ENCODE data around the gene SELENOO.

SELENOO gene

DNA sequence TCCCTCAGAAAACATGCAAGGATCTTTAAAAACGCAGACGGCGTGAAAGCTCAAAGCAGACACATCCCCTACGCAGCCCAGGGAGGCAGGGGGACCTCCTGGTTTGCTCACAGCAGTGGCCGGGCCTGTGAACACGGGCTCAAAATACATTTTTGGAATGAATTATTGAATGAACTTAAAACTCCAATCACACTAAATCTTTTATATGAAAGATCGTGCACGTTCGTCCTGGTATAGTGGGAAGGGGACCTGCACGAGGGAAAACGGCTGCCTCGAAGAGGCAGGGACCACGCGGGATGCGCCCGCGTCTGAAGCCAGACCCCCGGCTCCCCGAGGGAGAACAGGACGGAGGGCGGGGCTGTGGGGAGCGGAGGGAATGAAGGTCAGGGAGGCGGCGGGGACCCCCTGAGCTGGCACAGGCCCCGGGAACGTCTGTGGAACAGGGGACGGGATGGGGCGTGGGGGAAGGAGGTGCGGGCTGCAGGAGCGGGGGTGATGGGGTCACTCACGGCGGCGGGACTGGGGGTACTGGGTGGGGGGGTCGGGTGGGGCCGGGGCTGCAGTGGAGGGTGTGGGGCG, 31.5 kb upstream of the SELENOO start:
- Histone ChIP-seq H3K4me3 (peak overlapping the region; percentile 46 to 49), H3K27me3 (peaks cover 0 to 60% of the 10 kb centered on the region in 2 donors)
- intact Hi-C loops (cut with DNase I; ENCODE audit: low total_unique reads): no loop called here

DNA sequence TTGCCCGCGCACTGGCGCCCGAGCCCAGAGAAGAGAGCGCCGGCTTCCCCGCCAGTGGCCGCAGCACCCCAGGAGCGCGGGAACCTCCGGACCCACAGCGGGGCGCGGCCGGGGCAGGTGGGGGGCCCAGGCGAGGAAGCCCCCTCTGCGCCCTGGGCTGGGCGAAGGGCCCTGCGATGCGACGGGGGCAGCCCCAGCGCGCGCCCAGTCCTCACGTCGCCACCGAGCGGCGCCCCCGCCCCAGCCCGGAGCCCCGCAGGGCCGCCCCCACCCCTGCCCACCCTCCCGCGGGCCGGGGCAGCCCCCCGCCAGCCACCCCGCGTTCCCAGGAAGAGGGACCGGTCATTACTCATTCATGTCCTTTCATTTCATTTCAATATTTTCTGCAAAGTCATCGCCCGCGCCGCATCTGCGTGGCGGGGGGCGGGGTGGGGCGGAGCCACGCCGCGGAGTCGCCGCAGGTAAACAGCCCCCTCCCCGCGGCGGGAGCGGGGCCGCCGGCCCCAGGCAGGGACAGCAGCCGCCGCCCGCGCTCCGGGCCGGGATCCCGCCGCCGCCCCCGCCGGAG, 31.0 kb upstream of the SELENOO start:
- no peak overlapping the region for H3K27ac ChIP-seq
- TF ChIP-seq, protein P1, sequence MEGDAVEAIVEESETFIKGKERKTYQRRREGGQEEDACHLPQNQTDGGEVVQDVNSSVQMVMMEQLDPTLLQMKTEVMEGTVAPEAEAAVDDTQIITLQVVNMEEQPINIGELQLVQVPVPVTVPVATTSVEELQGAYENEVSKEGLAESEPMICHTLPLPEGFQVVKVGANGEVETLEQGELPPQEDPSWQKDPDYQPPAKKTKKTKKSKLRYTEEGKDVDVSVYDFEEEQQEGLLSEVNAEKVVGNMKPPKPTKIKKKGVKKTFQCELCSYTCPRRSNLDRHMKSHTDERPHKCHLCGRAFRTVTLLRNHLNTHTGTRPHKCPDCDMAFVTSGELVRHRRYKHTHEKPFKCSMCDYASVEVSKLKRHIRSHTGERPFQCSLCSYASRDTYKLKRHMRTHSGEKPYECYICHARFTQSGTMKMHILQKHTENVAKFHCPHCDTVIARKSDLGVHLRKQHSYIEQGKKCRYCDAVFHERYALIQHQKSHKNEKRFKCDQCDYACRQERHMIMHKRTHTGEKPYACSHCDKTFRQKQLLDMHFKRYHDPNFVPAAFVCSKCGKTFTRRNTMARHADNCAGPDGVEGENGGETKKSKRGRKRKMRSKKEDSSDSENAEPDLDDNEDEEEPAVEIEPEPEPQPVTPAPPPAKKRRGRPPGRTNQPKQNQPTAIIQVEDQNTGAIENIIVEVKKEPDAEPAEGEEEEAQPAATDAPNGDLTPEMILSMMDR (IDR thresholded peaks at IDR 0.05): no peak
- no peaks in the 10 kb centered on the region for H3K9me3 ChIP-seq
- H3K4me3 ChIP-seq: peak overlapping the region; percentile 46 to 49
- peaks cover 0 to 66% of the 10 kb centered on the region in 2 donors for H3K27me3 ChIP-seq
- intact Hi-C loops (cut with DNase I; ENCODE audit: low total_unique reads): no loop called here
- no peak for DNase-seq
- H3K4me1 ChIP-seq: peaks cover 0 to 17% (median 13%) of the 10 kb centered on the region in 4 donors
- no peaks in the 10 kb centered on the region for H3K36me3 ChIP-seq

More for the DNA sequence above, 31.5 kb upstream of the SELENOO start:
- Histone ChIP-seq H3K9me3 (no peaks in the 10 kb centered on the region), H3K27ac (no peak overlapping the region), H3K36me3 (no peaks in the 10 kb centered on the region), H3K4me1 (peaks cover 0 to 17% (median 13%) of the 10 kb centered on the region in 4 donors)
- TF ChIP-seq, protein P1 (IDR thresholded peaks at IDR 0.05): no peak
- no peak for DNase-seq

DNA sequence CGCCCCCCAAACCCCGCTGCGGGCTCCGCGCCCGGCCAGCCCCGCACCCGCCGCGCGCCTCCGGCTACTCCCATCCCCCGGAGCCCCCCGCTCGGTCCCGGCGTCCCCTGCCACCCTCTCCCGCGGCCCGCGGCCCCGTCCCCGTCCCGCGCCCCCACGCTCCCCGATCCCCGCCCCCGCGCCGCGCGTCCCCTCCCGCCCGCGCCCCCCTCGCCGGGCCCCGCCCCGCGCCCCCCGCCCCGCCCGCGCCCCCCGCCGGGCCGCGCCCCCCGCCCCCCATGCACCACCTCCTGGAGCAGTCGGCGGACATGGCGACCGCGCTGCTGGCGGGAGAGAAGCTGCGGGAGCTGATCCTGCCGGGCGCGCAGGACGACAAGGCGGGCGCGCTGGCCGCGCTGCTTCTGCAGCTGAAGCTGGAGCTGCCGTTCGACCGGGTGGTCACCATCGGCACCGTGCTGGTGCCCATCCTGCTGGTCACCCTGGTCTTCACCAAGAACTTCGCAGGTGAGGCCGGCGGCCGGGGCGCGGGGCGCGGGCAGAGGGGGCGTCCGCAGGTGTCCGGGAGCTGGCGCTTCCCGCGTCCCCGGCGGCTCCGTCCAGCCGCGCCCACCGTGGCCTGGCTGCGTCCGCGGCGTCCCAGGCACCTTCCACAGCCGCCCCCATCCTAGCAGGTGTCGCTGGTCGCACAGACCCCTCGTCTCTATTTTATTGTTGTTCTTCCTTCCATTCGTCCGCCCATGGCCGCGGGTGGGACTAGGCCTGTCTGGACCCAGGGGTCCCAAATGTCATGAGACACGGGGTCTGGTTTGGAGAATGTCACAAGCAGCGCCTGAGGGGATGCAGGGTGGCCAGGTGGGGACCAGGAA, 30.1 kb upstream of the SELENOO start, which contains the start of gene PANX2:
Gene PANX2, plus strand, starts transcription at position 279 of the 866 bp plus-strand sequence. Its CDS starts 0 bp downstream, at position 279.
- no peak within 1 kb of the TSS for H3K27ac ChIP-seq
- TF ChIP-seq, protein P1 (IDR thresholded peaks at IDR 0.05): no peak
- H3K4me3 ChIP-seq: peak within 1 kb of the TSS; percentile 46 to 49
- peaks cover 0 to 17% (median 13%) of the 10 kb centered on the region in 4 donors for H3K4me1 ChIP-seq
- H3K36me3 ChIP-seq: no peaks in the 10 kb centered on the region
- peaks cover 0 to 73% of the 10 kb centered on the region in 2 donors for H3K27me3 ChIP-seq
- intact Hi-C loops (cut with DNase I; ENCODE audit: low total_unique reads): no loop called here
- no peaks in the 10 kb centered on the region for H3K9me3 ChIP-seq
- no peak for DNase-seq

DNA sequence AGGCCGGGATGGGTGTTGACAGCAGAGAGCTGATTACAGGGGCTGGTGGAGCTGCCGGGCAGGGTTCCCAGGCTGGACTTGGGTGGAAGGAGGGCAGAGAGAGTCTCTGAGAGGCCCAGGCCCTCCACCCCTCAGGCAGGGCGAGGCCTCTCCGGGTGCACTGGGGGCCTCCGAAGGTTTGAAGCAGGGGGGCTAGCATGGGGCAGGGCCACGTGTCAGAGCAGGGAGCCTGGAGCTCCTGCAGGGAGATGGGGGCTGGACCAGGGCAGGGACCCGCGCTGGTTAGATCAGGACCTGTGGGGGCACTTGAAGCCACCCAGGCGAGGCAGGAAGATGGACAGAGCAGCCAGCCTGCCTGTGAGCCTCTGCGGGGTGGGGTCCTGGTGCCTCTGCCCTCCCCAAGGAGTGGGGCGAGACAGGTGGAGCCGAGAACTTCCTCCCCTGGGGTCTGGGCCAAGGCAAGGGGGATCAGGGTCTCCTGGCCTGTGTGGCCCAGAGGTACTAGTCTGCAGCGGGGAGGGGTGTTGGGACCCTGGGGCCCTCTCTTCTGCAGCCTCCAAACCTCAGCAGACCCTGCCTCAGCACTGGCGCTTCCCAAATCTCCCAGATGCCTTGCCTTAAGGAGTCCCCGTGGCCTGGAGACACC, 29.4 kb upstream of the SELENOO start:
- no peaks in the 10 kb centered on the region for H3K9me3 ChIP-seq
- DNase-seq: no peak
- TF ChIP-seq, protein P1 (IDR thresholded peaks at IDR 0.05): no peak
- intact Hi-C loops (cut with DNase I; ENCODE audit: low total_unique reads): no loop called here
- H3K4me3 ChIP-seq: no peak overlapping the region
- H3K27me3 ChIP-seq: peaks cover 0 to 80% of the 10 kb centered on the region in 2 donors
- H3K4me1 ChIP-seq: peaks cover 0 to 17% (median 13%) of the 10 kb centered on the region in 4 donors
- H3K36me3 ChIP-seq: no peaks in the 10 kb centered on the region
- no peak overlapping the region for H3K27ac ChIP-seq

DNA sequence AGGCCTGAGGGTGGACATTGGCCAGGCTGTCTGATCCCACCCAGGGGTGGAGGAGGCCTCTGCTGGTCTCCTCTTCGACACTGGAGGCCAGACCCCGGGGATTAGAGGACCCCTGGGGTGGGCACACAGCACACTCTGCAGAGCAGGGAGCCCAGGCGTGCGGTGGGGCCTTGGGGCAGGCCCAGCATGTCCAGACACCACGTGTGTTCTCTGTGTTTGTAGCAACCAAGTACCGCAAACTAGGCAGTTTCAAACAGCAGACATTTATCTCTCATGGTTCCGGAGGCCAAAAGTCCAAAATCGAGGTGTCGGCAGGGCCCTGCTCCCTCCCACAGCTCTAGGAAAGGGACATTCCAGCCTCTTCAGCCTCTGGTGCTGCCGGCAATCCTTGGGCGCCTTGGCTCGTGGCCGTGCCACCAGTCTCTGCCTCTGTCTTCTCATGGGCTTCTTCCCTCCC, 28.8 kb upstream of the SELENOO start:
- Histone ChIP-seq H3K36me3 (no peaks in the 10 kb centered on the region), H3K27ac (no peak overlapping the region), H3K4me1 (peaks cover 0 to 17% (median 13%) of the 10 kb centered on the region in 4 donors), H3K9me3 (no peaks in the 10 kb centered on the region), H3K27me3 (peaks cover 0 to 85% of the 10 kb centered on the region in 2 donors), H3K4me3 (no peak overlapping the region)
- TF ChIP-seq, protein P1 (IDR thresholded peaks at IDR 0.05): no peak
- DNase-seq: no peak
- intact Hi-C loops (cut with DNase I; ENCODE audit: low total_unique reads): no loop called here
